Measurements from ENCODE around the gene CAMSAP2.

CAMSAP2 gene

DNA sequence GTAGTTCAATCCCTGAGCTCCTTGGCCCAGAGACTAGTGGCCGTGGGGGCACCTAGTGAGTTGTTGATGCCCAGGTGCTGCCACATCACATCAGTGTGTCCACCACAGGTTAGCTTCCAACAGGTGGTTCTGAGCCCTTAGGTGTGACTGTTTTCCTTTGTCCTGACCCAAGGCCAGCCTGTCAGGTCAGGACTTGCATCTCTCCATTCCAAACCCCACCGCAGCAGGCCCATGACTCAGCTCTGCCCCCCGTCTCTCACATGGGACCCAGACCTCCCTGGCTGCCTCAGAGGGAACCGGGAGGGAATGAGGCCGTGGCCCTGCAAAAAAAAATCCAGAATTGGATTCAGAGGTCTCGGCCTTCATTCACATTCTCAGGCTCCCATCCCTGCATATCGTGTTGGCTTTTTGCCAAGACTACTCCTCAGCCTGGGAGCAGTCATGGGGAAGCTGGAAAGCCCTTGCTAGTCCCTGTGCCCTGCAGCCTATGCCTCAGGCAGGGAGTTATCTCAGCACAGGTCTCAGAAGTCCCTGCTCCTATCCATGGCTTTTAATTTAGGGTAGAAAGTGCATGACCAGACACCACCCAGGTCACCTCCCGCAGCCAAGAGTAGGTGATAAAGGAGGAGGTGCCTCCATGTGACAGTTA lies 163.2 kb downstream of the CAMSAP2 start:
- no peak for DNase-seq

DNA sequence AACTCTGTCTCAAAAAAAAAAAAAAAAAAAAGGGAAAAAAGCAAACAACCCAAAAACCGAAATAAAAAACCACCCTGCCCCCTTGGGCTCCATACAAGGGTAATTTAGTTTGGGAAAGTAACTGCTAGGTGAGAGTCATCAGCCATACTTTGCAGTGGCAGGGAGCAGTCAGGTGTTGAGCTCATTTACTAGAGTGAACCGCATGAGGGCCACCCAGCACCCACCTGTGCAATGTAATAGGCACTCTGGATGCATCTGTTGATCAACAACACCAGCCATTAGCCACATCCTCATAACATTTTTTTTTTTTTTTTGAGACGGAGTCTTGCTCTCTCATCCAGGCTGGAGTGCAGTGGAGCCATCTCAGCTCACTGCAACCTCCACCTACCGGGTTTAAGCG lies 165.1 kb downstream of the CAMSAP2 start:
- DNase-seq: no peak

DNA sequence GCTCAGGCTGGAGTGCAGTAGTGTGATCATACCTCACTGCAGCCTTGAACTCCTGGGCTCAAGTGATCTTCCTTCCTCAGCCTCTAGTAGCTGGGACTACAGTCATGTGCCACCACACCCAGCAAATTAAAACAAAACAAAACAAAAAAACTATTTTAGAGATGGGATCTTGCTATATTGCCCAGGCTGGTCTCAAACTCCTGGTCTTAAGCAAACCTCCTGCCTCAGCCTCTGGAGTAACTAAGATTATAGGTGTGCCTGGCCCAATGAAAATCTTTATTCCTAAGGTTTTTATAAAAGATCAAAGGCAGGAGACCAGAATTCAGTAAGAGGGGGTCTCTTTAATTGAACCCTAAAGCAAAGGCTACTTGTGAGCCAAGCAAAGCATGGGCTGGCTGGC lies 166.1 kb downstream of the CAMSAP2 start:
- DNase-seq: no peak

DNA sequence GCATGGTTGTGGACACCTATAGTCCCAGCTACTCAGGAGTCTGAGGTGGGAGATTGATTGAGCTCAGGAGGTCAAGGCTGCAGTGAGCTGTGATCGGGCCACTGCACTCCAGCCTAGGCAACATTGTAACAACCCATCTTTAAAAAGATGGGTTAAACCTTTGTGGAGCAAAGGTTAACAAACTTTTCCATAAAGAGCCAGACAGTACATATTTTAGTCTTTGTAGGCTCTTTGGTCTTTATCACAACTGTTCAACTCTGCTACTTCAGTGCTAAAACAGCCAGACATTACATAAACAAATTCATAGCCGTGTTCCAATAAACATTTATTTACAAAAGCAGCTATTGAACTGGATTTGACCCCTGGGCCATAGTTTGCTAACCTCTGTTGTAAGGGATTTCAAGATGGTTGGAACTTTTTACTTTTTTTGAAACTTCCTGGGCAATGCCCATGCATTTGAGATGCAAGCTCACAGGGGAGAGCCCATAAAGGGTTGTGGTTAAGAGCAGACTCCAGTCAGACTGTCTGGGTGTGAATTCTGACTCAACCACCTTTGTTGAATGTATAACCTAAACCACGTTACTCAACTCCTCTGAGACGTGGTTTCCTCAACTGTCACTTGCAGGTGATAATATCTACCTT lies 166.8 kb downstream of the CAMSAP2 start:
- DNase-seq: no peak

DNA sequence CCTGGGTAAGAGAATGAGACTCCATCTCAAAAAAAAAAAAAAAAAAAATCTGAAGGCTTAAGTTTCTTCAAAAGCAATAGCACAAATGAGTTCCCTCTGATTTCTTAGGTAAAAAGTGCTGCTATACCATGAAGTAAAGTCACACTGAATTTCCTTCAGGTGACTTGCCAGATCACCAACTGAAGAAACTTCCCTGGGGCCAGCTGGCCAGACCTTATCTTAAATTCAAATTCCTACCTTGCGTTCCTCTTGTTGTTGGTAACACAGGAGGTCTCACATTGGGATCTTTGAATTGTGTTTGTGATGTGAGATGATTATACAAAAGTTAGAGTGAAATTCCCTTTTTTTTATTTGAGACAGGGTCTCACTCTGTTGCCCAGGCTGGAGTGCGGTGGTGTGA lies 167.8 kb downstream of the CAMSAP2 start:
- DNase-seq: no peak

DNA sequence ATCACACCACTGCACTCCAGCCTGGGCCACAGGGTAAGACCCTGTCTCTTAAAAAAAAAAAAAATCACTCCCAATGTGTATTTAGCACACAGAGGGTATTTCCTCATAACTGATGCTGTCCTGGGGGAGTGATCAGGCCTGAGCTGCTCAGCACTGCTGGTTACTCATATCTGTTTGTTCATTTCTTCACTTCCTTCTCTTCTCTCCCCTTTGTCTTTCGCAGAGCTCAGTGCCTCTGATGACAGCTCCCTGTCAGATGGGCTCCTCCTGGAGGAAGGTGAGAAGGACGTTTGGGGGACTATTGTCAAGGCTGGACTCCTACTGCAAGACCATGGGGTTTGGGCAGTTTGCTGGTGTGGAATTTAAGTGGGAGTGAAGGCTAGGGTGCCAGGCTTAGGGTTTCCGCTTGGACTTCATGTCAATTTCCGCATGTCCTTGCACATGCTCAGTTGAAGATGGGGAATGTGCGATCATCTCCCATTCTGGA lies 169.0 kb downstream of the CAMSAP2 start:
- DNase-seq: peak; percentile 81

DNA sequence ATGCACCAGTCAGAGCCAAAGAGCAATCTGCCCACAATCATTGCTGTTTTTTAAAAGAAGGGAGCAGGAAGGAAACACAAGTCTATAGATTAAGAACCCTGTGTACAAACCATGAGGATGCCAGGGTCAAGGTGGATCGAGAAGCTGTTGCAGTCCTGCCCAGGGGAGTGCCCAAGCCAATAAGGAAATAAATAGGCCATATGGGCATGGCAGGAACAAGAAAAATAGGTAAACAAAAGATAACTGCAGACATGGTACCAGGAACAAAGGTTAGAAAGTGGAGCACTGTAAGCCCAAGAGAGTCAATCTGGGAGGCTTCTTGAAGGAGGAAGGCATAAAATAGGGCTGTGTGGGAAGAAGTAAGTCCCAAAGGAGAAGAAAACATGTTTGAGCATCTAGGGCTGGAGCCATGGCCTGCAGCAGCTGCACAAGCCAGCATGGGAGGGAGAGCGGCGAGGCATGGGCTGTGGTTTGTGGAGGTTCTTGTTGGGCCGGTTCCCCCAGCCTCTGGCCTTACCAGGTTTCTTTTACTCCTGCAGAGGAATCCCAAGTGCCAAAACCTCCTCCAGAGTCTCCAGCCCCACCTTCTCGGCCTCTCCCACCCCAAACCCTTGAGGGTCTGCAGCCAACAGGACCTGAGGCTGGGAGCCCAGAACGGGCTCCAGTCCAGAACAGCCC lies 169.6 kb downstream of the CAMSAP2 start:
- no peak for DNase-seq

DNA sequence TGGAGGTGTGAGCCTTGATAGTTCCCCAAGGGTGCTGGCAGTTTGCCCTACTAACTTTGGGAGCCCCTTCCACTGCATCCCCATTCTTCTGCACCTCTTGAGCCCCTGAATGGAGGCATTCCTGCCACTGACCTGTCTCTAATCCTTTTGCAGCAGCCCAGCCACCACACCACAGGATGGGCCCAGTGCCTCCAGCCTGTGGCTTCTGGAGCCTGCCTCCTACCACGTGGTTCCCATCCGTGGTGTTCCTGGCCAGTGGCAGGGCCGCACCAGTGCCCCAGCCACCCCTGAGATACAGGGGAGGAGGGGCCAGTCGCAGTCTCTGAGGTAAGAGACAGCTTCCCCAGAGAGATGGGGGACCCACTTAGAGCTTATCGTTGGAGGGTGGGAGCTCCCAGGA lies 170.4 kb downstream of the CAMSAP2 start:
- no peak for DNase-seq

DNA sequence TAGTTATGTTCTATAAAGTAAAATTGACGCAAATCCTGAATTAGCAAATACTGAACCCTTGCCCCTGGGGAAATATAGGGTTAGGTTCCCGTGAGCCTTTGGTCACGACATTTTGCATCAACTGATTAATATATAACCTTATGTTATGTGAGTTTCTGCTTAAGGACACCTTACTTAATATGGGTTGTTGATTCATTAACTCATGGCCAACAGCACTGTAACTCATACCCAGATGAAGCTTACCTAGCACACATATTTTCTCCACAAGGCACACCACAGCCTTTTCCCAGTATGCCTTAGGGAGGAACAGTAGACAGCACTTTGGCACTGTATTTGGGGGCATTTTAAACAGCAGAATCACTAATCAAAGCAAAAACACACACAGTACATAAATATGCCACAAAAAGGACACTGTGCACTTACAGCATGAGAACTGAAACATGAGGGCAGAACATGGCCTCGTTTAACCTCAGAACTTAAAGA lies 171.1 kb downstream of the CAMSAP2 start:
- no peak for DNase-seq
